HPDE6-E6E7 (cell line): Measurements from ENCODE around the gene ADAM17.
"Not testable (repeated sequence)": the region's sequence is repeated elsewhere in the genome, so short reads cannot be mapped to it uniquely, and the experiment has no call there.

ENCODE experiments used
- DNase-seq: peaks from one replicate; pipeline ENCODE4 v3.0.0; 2011; ENCODE audit warnings: missing footprints; ENCODE audit errors: extremely low spot score

The ADAM17 gene

DNA sequence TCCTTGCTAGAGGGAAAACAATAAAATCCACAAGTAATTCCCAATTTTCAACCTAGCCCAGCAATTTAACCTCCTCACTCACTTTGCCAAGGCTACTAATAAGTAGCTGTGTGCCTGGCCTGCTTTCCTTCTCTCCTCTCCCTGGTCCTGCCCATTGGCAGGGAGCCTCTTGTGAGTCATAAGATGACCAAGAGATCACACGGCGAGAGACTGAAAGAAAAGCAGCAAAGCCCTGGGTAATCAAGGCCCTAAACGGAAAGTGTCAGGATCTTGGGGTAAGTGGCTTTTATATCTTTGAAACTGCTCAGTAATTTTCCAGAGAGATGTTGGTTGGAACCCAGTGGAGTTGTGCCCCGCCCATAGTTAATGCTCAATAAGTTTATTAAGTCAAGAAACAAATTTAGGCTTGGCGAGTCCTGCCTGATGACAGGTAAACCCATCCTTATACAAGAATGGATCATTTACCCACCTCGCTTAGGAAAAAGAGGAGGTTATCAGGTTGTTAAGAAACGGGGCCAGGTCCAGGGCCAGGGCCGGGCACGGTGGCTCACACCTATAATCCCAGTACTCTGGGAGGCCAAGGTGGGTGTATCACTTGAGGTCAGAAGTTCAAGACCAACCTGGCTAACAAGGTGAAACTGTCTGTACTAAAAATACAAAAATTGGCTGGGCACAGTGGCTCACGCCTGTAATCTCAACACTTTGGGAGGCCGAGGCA, 10.0 kb upstream of the ADAM17 start:
- DNase-seq, result peak; percentile 84

DNA sequence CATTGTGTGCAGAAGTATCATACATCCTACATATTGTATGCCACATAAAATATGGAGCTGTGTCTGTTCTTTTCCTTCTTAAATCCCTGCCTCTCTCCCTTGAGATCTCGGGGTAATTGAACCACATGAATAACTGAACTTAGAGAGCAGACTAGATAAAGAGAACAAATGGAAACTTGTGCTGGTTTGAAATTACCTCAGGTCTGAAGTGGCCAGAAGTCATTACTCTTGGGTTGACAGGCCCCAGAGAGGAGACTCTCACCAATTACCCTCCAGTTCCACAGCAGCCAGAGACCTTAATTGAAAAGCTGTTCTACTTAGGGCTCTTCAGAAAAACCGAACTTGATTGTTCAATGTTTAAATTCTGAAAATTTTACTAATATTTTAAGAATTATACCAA, 5.0 kb upstream of the ADAM17 start:
- no peak for DNase-seq

DNA sequence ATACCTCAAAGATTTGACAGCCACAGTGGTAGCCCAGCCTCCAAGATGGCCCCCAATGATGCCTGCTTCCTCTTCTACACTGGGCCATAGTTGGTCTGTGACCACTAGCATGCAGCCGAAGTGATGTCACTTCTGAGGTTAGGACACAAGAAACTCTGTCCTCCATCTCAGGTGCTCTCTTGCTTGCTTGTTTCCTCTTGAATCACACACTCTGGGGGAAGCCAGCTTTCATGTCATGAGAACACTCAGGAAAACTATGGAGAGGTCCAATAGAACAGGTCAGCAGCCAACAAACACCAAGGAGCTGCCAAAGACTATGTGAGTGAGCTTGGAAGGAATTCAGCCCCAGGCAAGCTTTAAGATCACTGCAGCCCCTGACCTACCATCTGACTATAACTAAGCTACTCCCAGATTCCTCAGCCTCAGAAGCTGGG, 3.3 kb upstream of the ADAM17 start:
- no peak for DNase-seq

DNA sequence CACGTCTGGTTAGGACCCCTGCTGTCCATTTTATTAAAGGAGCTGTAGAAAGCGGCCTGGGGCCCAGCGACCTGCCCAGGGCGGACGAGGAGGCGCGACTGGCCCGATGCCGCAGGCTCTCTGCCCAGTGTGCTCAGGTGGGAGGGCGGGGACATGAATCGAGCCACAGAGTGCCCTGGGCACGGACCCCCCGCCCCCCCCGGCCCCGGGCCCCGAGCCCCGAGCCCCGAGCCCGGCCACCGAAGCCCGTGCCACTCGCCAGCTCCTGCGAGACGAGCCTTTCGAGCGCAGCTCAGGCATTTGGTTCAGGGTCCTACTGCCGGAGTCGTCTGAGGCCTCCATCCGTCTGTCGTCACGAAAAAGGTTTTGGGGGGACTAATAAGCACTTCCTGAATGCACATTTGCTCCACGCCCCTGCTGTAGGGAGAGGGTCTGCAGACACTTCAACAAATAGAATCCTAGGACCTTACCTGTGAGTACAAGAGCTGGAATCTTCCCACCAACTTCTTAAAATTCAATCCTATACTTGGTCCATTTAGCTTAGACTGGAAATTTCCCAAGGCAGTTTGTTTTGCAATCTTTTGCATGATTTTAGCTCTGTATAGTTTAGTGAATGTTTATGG, 602 bp upstream of the ADAM17 start:
- no peak for DNase-seq

DNA sequence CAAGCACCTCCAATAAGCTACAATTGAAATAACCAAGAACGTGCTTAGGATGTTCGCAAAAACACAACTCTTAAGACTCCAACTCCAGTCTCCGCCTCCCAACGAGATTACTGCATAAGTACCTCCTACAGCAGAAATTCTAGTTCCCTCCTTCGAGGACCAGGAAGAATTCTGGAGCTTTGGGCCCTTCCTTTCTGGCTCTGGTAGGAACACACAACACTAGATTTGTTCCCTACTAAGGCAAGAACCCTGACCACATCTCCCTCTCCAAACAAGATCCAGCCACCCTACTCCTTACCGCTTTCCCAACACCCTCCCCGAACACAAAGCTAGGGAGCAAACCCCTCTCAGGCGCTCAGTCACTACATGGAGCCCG, 721 bp downstream of the ADAM17 start:
- DNase-seq, result no peak

DNA sequence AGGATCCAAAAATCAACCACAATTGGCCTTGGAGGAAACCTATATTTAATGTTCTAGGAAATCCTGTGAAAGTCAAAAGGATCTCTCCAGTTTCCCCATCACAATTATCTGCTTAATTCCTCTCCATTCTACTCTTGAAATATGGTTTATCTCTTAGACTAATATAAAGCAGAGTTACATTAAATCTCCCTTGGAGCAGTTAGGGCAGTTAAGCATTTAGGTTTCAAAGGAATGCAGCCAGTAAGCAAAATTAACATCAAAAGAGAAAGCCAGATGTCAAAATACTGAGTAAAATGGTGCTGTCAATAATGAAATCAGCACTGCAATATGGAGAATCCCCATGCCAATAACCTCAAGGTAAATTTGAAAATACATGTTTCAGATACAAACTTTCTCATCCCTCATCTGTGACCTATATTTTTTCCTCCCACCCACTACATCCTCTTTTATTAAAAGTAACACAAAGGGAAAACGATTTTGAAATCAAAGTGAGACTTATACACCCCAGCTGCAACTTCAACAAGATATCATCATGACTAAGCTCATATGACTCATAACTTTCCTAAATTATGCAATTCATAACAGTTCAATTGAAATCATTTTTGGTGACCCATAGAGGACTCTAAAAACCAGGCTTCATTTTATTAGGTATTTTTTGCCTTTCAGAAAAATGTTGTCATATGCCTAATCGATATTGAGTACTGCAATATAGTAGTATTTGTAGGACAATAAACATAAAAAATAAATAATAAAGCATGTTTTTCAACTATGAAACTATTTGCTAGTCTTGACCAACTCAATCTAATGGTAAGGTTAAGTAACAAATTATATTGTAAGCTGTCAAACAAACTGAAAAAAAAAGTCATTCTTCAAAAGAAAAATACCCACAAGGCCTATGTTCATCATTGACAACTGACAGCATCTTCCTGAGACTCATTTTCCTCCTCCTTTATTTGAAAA, 3.1 kb downstream of the ADAM17 start:
- no peak for DNase-seq

DNA sequence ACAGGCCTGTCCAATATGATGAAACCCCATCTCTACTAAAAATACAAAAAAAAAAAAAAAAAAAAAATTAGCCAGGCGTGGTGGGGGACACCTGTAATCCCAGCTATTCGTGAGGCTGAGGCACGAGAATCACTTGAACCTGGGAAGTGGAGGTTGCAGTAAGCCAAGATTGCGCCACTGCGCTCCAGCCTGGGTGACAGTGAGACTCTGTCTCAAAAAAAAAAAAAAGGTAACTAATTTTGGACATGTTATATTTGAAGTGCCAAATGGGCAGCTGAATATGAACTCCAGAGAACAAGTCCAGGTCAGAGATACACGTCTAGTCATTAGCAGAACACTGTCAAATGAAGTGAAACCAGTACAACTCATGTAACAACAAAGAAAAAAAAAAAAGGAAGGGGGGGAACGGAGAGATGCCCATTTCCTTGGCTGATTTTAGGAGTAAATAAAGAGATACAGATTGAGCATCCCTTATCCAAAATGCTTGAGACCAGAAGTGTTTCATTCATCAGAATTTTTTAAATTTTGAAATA, 4.7 kb downstream of the ADAM17 start:
- not testable (repeated sequence) for DNase-seq

DNA sequence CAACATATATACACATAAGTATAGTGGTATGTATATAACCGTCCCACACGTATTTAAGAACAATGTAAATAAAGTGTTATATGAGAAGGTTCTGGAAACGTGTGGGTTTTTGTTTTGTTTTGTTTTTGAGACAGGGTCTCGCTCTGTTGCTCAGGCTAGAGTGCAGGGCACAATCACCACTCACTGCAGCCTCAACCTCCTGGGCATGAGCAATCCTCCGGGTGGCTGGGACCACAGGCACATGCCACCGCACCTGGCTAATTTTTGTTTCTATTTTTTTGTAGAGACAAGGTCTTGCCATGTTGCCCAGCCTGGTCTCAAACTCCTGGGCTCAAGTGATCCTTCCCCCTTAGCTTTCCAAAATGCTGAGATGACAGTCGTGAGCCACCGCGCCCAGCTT, 6.2 kb downstream of the ADAM17 start:
- DNase-seq, result no peak

DNA sequence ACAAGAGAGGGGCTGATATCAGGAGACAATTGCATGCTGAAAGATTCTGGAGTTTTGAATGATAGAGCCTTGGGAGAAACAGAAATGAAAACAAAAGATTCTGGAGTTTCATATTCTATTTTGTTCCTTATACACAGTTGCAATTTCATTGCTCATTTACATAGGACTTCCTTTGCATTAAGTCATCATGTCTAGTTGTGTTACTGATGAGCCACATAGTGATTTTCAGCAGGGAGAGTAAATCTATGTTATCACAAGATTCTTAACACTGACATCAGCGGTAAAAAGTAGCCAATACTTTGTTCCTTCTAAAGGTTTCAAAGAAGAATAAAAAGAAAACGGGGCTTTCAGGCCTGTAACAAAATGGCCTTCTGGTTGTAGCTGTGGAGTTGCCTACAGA, 7.1 kb downstream of the ADAM17 start:
- no peak for DNase-seq

DNA sequence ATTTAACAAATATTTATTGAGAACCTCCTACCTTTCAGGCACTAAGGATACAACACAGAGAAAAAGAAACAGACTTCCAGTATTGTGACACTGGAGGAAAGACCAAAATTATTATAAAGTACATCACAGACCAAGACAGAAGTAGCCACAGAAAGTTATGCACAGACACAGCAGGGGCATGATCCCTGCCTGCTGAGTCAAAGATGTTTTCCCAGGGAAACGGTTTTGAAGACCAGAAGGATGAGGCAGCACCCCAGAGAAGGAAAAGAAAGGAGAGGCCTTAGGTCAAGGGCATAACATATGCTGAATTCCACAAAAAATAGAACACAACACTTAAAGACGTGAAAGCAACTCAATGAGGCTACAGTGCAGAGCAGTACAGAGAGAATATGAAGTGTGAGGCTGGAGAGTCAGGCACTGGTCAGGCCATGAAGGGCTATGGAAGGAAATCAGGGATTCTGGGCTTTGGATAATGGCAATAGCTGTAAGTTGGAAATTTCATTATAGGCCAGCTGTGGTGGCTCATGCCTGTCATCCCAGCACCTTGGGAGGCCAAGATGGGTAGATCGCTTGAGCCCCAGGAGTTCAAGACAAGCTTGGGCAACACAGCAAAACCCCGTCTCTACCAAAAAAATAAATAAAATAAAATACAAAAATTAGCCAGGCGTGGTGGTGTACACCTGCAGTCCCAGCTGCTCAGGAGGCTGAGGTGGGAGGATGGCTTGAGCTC, 8.2 kb downstream of the ADAM17 start:
- no peak for DNase-seq

DNA sequence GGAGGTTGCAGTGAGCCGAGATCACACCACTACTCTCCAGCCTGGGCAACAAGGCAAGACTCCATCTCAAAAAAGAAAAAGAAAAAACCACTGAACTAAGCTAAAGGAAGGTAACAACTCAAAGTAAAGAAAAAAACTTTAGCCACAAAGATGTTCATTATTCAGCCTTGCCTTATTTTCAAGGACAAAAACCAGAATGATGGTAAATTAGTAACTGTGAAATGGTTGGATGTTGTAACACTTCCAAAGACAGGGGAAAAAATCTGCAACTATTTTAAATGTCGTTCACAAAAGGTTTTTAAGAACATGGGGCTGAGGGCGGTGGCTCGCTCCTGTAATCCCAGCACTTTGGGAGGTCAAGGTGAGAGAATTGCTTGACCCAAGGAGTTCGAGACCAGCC, 10.1 kb downstream of the ADAM17 start:
- DNase-seq, result no peak

DNA sequence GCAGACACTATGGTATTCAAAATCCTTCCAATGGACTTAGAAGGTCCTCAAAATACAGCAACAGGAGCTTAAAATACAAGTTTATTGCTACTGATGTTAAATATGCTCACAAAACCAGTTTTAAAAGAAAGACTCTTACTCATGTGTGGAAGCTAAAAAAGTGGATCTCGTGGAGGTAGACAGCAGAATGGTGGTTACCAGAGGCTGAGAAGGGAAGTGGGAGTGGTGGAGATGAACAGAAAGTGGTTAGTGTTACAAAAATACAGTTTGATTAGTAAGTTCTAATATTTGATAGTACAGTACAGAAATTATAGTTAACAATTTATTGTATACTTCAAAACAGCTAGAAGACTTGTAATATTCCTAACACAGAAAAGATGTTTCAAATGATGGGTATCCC, 12.1 kb downstream of the ADAM17 start:
- DNase-seq, result no peak

DNA sequence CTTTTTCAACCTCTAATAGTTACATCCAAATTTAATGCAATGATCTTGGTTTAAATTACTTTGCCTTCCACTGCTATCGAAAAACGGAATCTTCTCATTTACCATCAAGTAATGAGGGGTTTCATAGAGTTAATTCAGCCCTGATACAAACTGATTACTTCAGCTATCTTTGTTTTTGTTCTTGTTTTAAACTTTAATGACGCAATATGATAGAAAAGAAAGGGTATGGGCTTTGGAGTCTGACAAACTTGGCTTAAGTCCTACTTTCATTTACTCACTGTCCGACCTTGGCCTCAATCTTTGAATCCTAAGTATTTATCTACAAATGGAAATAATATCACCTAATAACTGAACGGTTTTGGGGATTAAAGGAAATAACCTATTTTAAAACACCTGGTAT, 16.1 kb downstream of the ADAM17 start:
- no peak for DNase-seq

DNA sequence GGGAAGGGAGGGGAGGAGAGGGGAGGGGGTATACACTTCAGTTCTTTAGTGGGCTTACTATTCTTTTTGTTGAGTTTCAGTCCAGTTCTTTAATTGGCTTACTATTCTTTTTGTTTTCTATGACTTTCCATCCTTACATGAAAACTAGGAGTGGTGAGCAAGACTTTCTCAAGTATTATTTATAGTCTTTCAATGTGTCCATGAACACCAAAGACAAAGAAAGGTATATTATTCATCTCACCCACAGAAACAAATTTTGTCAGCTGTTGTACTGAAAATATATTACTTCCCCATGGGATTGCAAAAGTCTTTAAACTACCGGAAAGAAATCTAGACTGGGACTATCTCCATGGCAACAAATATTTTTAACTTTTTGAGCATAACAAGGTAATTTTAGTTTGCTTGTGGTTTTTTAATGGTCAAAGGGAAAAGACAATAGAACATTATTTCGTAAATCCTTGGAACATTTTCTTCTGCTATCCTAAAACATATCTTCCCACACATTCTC, 17.6 kb downstream of the ADAM17 start:
- no peak for DNase-seq

DNA sequence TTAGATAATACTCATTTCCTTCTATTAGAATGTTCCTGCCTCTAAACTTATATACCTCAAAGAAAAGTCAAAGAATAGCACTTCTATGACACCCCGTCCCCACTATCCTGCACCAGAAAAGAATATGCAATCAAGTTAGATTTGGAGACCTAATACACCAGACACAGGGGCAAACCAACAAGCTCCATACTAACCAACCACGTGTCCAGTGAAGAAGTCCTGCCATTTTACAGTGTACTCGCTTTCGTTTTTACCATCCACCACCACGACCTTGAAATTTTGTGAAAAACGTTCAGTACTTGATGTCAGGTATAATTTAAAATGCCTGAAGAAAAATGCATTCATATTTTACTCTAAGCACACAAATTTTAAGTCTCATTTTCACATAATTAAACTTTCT, 19.1 kb downstream of the ADAM17 start:
- no peak for DNase-seq

DNA sequence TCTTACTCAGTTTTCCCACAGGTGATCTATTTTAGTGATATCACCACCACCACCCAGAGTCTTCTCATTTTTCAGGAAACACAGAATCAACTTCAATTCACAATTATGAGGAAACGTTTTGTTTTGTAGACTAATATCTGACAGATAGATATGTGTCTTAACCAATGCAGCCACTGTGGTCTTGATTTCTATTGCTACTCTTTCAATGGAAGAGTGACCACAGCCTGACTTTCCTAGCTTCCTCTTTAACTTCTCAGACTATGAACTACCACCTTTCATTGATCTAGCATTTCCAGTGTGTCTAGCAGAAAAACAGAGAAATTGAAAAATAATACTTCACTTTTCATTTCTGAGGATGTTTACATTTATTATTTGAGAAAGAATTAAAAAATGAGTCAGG, 20.5 kb downstream of the ADAM17 start:
- DNase-seq, result no peak

DNA sequence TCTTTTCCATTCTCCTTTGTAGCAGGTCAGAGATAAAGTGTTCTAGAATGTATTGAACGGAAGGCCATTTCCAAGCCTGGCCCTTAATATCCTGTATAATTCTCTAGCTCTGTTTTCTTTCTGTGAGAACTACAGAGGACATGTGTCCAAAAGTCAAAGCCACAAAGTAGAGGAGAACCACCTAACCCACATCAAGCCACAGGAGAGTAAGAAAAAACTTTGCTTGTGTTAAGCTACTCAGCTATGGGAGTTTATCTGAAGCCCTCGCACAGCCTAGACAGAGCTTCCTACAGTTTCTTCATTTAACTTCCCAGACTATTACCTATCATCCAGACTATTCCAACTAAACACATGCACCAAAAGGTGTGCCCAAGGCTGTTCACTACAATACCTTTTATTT, 22.0 kb downstream of the ADAM17 start:
- DNase-seq, result no peak

DNA sequence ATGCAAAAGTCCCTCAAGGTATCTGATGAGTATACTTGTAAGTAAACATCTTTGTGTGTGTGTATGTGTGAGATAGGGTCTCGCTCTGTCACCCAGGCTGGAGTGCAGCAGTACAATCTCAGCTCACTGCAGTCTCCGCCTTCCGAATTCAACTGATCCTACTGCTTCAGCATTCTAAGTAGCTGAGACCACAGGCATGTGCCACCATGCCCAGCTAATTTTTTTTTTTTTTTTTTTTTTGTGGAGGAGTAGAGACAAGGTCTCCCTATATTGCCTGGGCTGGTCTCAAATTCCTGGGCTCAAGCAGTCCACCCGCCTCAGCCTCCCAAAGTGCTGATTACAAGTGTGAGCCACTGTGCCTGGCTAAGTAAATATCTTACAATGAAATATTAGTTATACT, 23.2 kb downstream of the ADAM17 start:
- no peak for DNase-seq

DNA sequence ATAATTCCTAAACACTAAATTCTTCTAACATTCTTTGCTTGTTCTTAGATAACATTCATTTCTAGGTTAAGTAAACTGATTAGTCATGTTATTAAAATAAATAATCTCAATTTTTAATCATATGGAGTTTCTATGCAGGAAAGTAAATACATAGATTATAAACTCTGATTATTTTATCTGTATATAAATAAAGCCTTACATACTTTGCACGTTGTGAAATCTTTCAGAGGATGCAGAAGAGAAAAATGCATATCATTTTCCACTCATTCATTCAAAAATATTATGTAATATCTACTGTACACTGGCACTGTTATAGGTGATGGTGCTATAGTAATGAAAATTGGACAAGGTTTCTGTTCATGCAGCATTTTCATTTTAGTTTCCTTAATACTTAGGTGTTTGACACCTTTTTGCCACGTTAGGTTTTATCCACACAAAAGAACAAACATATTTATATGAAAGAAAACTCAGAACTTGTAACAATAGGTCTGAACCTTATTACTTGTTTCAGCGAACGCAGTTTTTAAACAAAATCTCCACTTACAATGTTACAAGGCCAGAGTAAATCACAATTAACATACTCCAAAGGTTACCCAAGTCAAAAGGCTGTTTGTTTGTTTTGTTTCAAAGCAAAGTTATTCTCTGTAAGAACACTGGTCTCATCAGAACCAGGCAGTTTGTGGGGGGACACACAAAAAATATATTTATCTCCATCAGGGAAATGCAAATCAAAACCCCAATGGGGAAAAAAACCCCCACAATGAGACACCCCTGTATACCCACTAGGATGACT, 27.4 kb downstream of the ADAM17 start:
- DNase-seq, result no peak

DNA sequence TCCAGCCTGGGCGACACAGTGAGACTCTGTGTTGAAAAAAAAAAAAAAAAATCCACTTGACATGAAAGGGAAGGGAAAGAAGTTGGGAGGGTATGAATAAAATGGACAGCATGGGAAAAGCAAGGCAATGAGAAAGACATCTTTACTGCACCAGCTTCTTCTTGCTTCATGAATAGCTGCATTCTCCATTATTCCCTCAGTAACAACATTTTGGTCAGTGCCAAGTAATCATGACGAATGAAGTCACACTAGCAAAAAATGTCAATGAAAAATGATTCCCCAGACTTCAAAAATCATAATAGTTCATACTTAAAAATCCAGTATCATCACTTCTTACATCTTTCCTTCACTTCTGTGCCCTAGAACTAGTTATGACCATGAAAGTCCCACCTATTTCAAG, 30.4 kb downstream of the ADAM17 start:
- DNase-seq, result no peak

DNA sequence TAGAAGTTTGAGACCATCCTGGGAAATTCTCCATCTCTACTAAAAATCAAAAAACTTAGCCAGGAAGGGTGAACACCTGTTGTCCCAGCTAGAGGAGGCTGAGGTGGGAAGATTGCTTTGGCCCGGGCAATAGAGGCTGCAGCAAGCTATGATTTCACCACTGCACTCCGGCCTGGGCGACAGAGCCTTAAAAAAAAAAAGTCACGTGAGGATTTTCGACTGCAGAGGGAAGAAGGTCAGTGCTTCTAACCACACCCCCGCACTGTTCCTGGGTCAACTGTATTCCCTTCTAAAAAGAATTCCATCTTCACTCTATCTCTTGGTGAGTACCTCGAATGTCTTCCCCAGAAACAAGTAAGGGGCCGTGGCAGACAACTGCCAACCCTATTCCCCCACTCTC, 31.3 kb downstream of the ADAM17 start:
- no peak for DNase-seq
